Neuronal stem cell (in vitro differentiated cells): ENCODE data around the gene PCYT1A. TPM values are rescaled to one million over a fixed set of nuclear protein-coding genes. Genes with fewer than 3 reads are reported as not detected.

Experiments
- DNase-seq: peaks from one replicate; pipeline ENCODE4 v3.0.0-alpha.2; 2013; ENCODE audit warnings: low spot score
- H2AFZ ChIP-seq: one replicate; pipeline ENCODE4 v1.6.1; 2013; ENCODE audit warnings: mild to moderate bottlenecking, low read length, inconsistent platforms
- H2AK5ac ChIP-seq: 2 replicates; pipeline ENCODE4 v1.6.1; 2013; ENCODE audit warnings: low read depth, mild to moderate bottlenecking, inconsistent platforms, low read length, moderate library complexity, mixed read lengths
- H2BK120ac ChIP-seq: 2 replicates; pipeline ENCODE4 v1.6.1; 2013; ENCODE audit warnings: low read depth, mild to moderate bottlenecking, inconsistent platforms, low read length, moderate library complexity, mixed read lengths
- H2BK12ac ChIP-seq: one replicate; pipeline ENCODE4 v1.6.1; 2013; ENCODE audit warnings: low read length, inconsistent platforms
- H2BK15ac ChIP-seq: 2 replicates; pipeline ENCODE4 v1.6.1; 2013; ENCODE audit warnings: mild to moderate bottlenecking, low read length, inconsistent platforms, mixed read lengths
- H2BK5ac ChIP-seq: one replicate; pipeline ENCODE4 v1.6.1; 2013; ENCODE audit warnings: inconsistent platforms, mild to moderate bottlenecking, low read length, moderate library complexity
- H3K14ac ChIP-seq: one replicate; pipeline ENCODE4 v1.6.1; 2013; ENCODE audit warnings: low read length, inconsistent platforms
- H3K18ac ChIP-seq: 2 replicates; pipeline ENCODE4 v1.6.1; 2013; ENCODE audit warnings: low read length, inconsistent platforms
- H3K23ac ChIP-seq: 2 replicates; pipeline ENCODE4 v1.6.1; 2013; ENCODE audit warnings: low read depth, mild to moderate bottlenecking, mixed read lengths, low read length, inconsistent platforms; ENCODE audit not compliant: poor library complexity
- H3K27ac ChIP-seq: replicated peaks from 3 replicates; pipeline ENCODE4 v1.5.1; 2013; ENCODE audit warnings: low read length, inconsistent platforms
- H3K27me3 ChIP-seq, 3 experiments: 2 replicates each; pipeline ENCODE4 v1.6.1; 2013; ENCODE audit warnings: low read length in 3 of 3, mild to moderate bottlenecking in 2 of 3, inconsistent platforms in 1 of 3, low read depth in 1 of 3, mixed read lengths in 1 of 3, moderate library complexity in 1 of 3; ENCODE audit not compliant: control insufficient read depth in 3 of 3, insufficient read depth in 3 of 3
- H3K36me3 ChIP-seq, 2 donors: replicated peaks in 1 of 2; 2 replicates each; pipeline ENCODE4 v1.6.1; 2013; ENCODE audit warnings: low read length in 2 of 2; ENCODE audit not compliant: control insufficient read depth in 2 of 2, insufficient read depth in 2 of 2
- H3K4ac ChIP-seq: 2 replicates; pipeline ENCODE4 v1.6.1; 2013; ENCODE audit warnings: inconsistent platforms, mild to moderate bottlenecking, low read length, moderate library complexity
- H3K4me1 ChIP-seq, 2 donors: 1 replicate in 1 of 2; 2 replicates in 1 of 2; pipeline ENCODE4 v1.6.1; 2013; ENCODE audit warnings: low read length in 2 of 2, low read depth in 1 of 2; ENCODE audit not compliant: control insufficient read depth in 2 of 2, insufficient read depth in 1 of 2
- H3K4me2 ChIP-seq: one replicate; pipeline ENCODE4 v1.6.1; 2013; ENCODE audit warnings: mild to moderate bottlenecking, low read length, inconsistent platforms; ENCODE audit not compliant: insufficient read depth, poor library complexity, severe bottlenecking
- H3K4me3 ChIP-seq, 2 donors: 2 replicates each; pipeline ENCODE4 v1.5.1; 2013; ENCODE audit warnings: low read length in 2 of 2, mild to moderate bottlenecking in 2 of 2, inconsistent platforms in 1 of 2, moderate library complexity in 1 of 2
- H3K79me1 ChIP-seq: one replicate; pipeline ENCODE4 v1.6.1; 2013; ENCODE audit warnings: low read depth, mild to moderate bottlenecking, inconsistent platforms, low read length, moderate library complexity
- H3K9ac ChIP-seq: one replicate; pipeline ENCODE4 v1.6.1; 2013; ENCODE audit warnings: mild to moderate bottlenecking, low read depth, low read length, inconsistent platforms; ENCODE audit not compliant: poor library complexity
- H3K9me3 ChIP-seq, 2 donors: replicated peaks in 1 of 2; 2 replicates each; pipeline versions ENCODE3 to v1.6.1; 2013; ENCODE audit warnings: low read length in 2 of 2, mild to moderate bottlenecking in 2 of 2, inconsistent platforms in 1 of 2, low read depth in 1 of 2, mixed read lengths in 1 of 2, moderate library complexity in 1 of 2; ENCODE audit not compliant: control insufficient read depth in 2 of 2, insufficient read depth in 1 of 2
- H4K8ac ChIP-seq: one replicate; pipeline ENCODE4 v1.6.1; 2013; ENCODE audit warnings: low read depth, mild to moderate bottlenecking, inconsistent platforms, low read length, moderate library complexity
- H4K91ac ChIP-seq: one replicate; pipeline ENCODE4 v1.6.1; 2013; ENCODE audit warnings: low read length, low read depth, mild to moderate bottlenecking, inconsistent platforms; ENCODE audit not compliant: poor library complexity
- WGBS, 2 donors: extraction: QIAGEN DNeasy Blood & Tissue Kit; methylation state at CpG; one replicate each; pipeline ENCODE4 v1.1.7; 2013; ENCODE audit warnings: missing lambda C conversion rate in 2 of 2, mixed read lengths in 1 of 2; ENCODE audit not compliant: insufficient read length in 2 of 2, insufficient replicate concordance in 1 of 2; ENCODE audit errors: extremely low coverage in 2 of 2; 5-methylcytosine and 5-hydroxymethylcytosine counted together
- small RNA-seq: library from polyadenylated mRNA; stranded (forward); fragments of <200 nt; extraction: miRNeasy Mini kit (QIAGEN cat#:217004); gene quantifications from one replicate; pipeline ENCODE3, GENCODE V24; 2013; ENCODE audit not compliant: insufficient read depth

PCYT1A gene

GRCh38 chr3:196180346-196180745 is 107.2 kb downstream of the PCYT1A start:
- peaks cover 0 to 4% (median 1%) of the 10 kb centered on the region in 3 experiments for H3K27me3 ChIP-seq
- no peak for DNase-seq
- WGBS, 2 donors = no CpG with 5 or more reads among the region's 9 CpGs

More at GRCh38 chr3:196180346-196180745, 107.2 kb downstream of the PCYT1A start:
- no peak overlapping the region for H3K4ac ChIP-seq
- no peaks in the 10 kb centered on the region for H3K9me3 ChIP-seq
- peak overlapping the region; percentile 75 for H2AFZ ChIP-seq
- H4K8ac ChIP-seq = no peak overlapping the region
- H3K79me1 ChIP-seq = no peaks in the 10 kb centered on the region
- no peak overlapping the region for H3K4me3 ChIP-seq
- H3K9ac ChIP-seq = no peak overlapping the region
- no peaks in the 10 kb centered on the region for H3K36me3 ChIP-seq
- no peak overlapping the region for H4K91ac ChIP-seq
- no peak overlapping the region for H2BK12ac ChIP-seq
- H3K23ac ChIP-seq = no peak overlapping the region
- H3K14ac ChIP-seq = no peak overlapping the region
- H2BK120ac ChIP-seq = no peak overlapping the region
- H2BK5ac ChIP-seq = no peak overlapping the region
- no peak overlapping the region for H3K27ac ChIP-seq
- H2BK15ac ChIP-seq = peak overlapping the region; percentile 12
- peak overlapping the region; percentile 19 for H2AK5ac ChIP-seq
- peaks cover 6 to 8% of the 10 kb centered on the region in 2 donors for H3K4me1 ChIP-seq
- peak overlapping the region; percentile 31 for H3K18ac ChIP-seq
- H3K4me2 ChIP-seq = no peak overlapping the region

Small RNAs within 50 kb of the gene (small RNA-seq; reads per million reads assigned to genes)
- not detected for gene AC069257.2
- gene RF00019 = not detected
